Measurements from ENCODE around the gene HRK.

Gene HRK

GRCh38 chr12:116864371-116865160 lies 16.7 kb downstream of the HRK start:
- no peak for DNase-seq

- no peak for DNase-seq
Observed at GRCh38 chr12:116863275-116863767, 17.9 kb downstream of the HRK start.

- no peak for DNase-seq
Observed at GRCh38 chr12:116862167-116862566, 19.1 kb downstream of the HRK start.

- DNase-seq, result peak; percentile 7 to 48
Observed at GRCh38 chr12:116861320-116861719, 19.9 kb downstream of the HRK start.

GRCh38 chr12:116860263-116860662 lies 21.0 kb downstream of the HRK start:
- no peak for DNase-seq

GRCh38 chr12:116859079-116859478 lies 22.2 kb downstream of the HRK start:
- DNase-seq, result no peak

GRCh38 chr12:116856729-116857128 lies 24.5 kb downstream of the HRK start:
- DNase-seq, result no peak

- no peak for DNase-seq
Observed at GRCh38 chr12:116855744-116856470, 25.3 kb downstream of the HRK start.

- DNase-seq, result no peak
Observed at GRCh38 chr12:116853507-116853906, 27.7 kb downstream of the HRK start.

- no peak for DNase-seq
Observed at GRCh38 chr12:116852303-116852702, 28.9 kb downstream of the HRK start.

GRCh38 chr12:116849216-116849615 lies 32.0 kb downstream of the HRK start:
- no peak for DNase-seq

- no peak for DNase-seq
Observed at GRCh38 chr12:116843085-116843484, 38.2 kb downstream of the HRK start.

- DNase-seq, result no peak
Observed at GRCh38 chr12:116839287-116839830, 41.9 kb downstream of the HRK start.

- no peak for DNase-seq
Observed at GRCh38 chr12:116838365-116838764, 42.9 kb downstream of the HRK start.

GRCh38 chr12:116837097-116837496 lies 44.1 kb downstream of the HRK start:
- DNase-seq, result no peak

GRCh38 chr12:116835484-116835883 lies 45.8 kb downstream of the HRK start:
- DNase-seq, result no peak

- DNase-seq, result no peak
Observed at GRCh38 chr12:116833474-116833873, 47.8 kb downstream of the HRK start.

- no peak for DNase-seq
Observed at GRCh38 chr12:116832353-116832752, 48.9 kb downstream of the HRK start.

GRCh38 chr12:116827432-116827831 lies 53.8 kb downstream of the HRK start:
- no peak for DNase-seq

- DNase-seq, result no peak
Observed at GRCh38 chr12:116821291-116821690, 60.0 kb downstream of the HRK start.

- DNase-seq, result no peak
Observed at GRCh38 chr12:116820064-116820656, 61.1 kb downstream of the HRK start.

GRCh38 chr12:116818948-116819832 lies 62.1 kb downstream of the HRK start:
- DNase-seq, result peak; percentile 90 to 91

Data from CD4-positive, alpha-beta T cell treated with Interleukin-4 for 1 hour (primary cell).